Pancreas (tissue), 10 donors: ENCODE results near the gene CCR5AS.

ENCODE experiments used
- ATAC-seq, 4 donors: fragments of 200-7000 bp; cut with Tn5 transposase; one replicate each; pipeline versions ENCODE4 v1.8.0 to v1.9.1; 2020; ENCODE audit warnings: mild to moderate bottlenecking in 4 of 4, moderate library complexity in 4 of 4
- DNase-seq, 6 donors: peaks; one replicate each; pipeline ENCODE4 v3.0.0-alpha.2; 2020
- FAIRE-seq: peaks from 2 replicates; lab custom pipeline; 2012; peaks lifted over from hg19 to GRCh38; lab: Jason Lieb, UNC
- H3K27ac ChIP-seq, 4 donors: fragments of 200-600 bp; sonication (generic); 1 replicate in 3 of 4; 2 replicates in 1 of 4; pipeline versions ENCODE4 v1.5.0 to v1.8.0; 2020
- H3K27me3 ChIP-seq, 4 donors: fragments of 200-600 bp; one replicate each; pipeline ENCODE4 v1.8.0; 2021
- H3K36me3 ChIP-seq, 3 donors: fragments of 200-600 bp; sonication (generic) in 1 of 3; one replicate each; pipeline versions ENCODE4 v1.5.0 to v1.8.0; 2020 to 2021
- H3K4me1 ChIP-seq, 3 donors: fragments of 200-600 bp; one replicate each; pipeline ENCODE4 v1.8.0; 2021
- H3K4me3 ChIP-seq, 4 donors: fragments of 200-600 bp; sonication (generic) in 2 of 4; one replicate each; pipeline versions ENCODE4 v1.5.0 to v1.8.0; 2020 to 2021
- H3K9me3 ChIP-seq, 4 donors: fragments of 200-600 bp; one replicate each; pipeline ENCODE4 v1.8.0; 2021
- CTCF ChIP-seq, 4 donors: fragments of 200-600 bp; sonication (generic) in 3 of 4; IDR thresholded peaks; one replicate each; pipeline versions ENCODE4 v1.5.0 to v1.8.0; 2021; ENCODE audit warnings: antibody characterized with exemption in 4 of 4
- WGBS, 2 donors: extraction: QIAGEN DNeasy Blood & Tissue Kit; methylation state at CpG; one replicate each; pipeline ENCODE4 v1.1.7; 2013; 5-methylcytosine and 5-hydroxymethylcytosine counted together
- intact Hi-C, 3 donors: fragments of 100-400 bp; cut with DNase I; formaldehyde crosslinking; loops; one replicate each; pipeline versions ENCODE4 v1.11.1 to v1.14.2; 2022
- donor health status: healthy with polysubstance abuse.
- donor health status: DM: no; HTN: no; CAD: no; lungs with moderate emphysema.
- donor health status: DM: no; HTN: no; CAD: no.
- donor health status: control.
- donor health status: control.
- donor health status: Bipolar disorder and iron deficiency.
- donor health status: DM: yes; HTN: yes; CAD: no.
- donor health status: DM: no; HTN: no; CAD: no.
- donor health status: DM: no; HTN: no; CAD: no.
- donor health status: DM: yes; HTN: yes; CAD: no.

The CCR5AS gene

GRCh38 chr3:46369675-46370132 is 37.2 kb downstream of the CCR5AS start:
- DNase-seq: no peak
- Histone ChIP-seq H3K27me3 (no peaks in the 10 kb centered on the region), H3K9me3 (no peaks in the 10 kb centered on the region), H3K36me3 (no peaks in the 10 kb centered on the region), H3K4me3 (no peak overlapping the region), H3K4me1 (no peaks in the 10 kb centered on the region), H3K27ac (no peak overlapping the region)
- no peak for FAIRE-seq
- WGBS, 2 donors: 53 to 57% methylated on average over 6 of the region's 6 CpGs
- intact Hi-C loops: loop anchor here in 1 of 3 donors (10.0 kb wide), 1 partner anchor 285 kb away; no protein-coding TSS in a partner anchor
- TF ChIP-seq CTCF (IDR thresholded peaks at IDR 0.05): no peak
- no peak for ATAC-seq

- Histone ChIP-seq H3K9me3 (no peaks in the 10 kb centered on the region), H3K4me1 (no peaks in the 10 kb centered on the region), H3K27ac (no peak overlapping the region), H3K27me3 (no peaks in the 10 kb centered on the region), H3K36me3 (no peaks in the 10 kb centered on the region), H3K4me3 (no peak overlapping the region)
- intact Hi-C loops: no loop called here
- no peak for FAIRE-seq
- no peak for TF ChIP-seq CTCF (IDR thresholded peaks at IDR 0.05)
- 73 to 82% methylated on average over 4 of the region's 4 CpGs for WGBS, 2 donors
- no peak for DNase-seq
- ATAC-seq: no peak
Measured at GRCh38 chr3:46369151-46369550, 37.7 kb downstream of the CCR5AS start.

DNA sequence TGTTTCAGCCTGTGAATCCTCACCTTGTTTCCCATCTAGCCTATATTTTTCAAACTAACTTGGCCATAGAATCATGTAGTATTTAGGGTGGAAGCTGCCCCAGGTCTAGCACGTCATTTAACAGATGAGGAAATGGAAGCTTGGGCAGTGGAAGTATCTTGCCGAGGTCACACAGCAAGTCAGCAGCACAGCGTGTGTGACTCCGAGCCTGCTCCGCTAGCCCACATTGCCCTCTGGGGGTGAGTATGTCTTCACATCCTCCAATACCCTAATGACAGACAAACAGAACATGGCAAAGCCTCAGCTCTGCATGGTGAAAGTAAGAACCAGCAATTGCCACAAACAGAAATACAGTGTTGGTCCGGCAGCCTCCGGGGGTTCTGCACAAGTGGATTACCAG is 38.3 kb downstream of the CCR5AS start:
- FAIRE-seq (no peak), ATAC-seq (peak in 3 of 4 donors; percentile 60 to 87 (median 82)), DNase-seq (peak in 1 of 6 donors; percentile 51)
- H3K36me3 ChIP-seq: no peaks in the 10 kb centered on the region
- H3K9me3 ChIP-seq: no peaks in the 10 kb centered on the region
- no peak overlapping the region for H3K27ac ChIP-seq
- H3K4me1 ChIP-seq: no peaks in the 10 kb centered on the region
- TF ChIP-seq CTCF (IDR thresholded peaks at IDR 0.05): no peak
- H3K4me3 ChIP-seq: no peak overlapping the region
- intact Hi-C loops: no loop called here
- WGBS, 2 donors: 57 to 78% methylated on average over 7 of the region's 7 CpGs
- H3K27me3 ChIP-seq: no peaks in the 10 kb centered on the region

DNA sequence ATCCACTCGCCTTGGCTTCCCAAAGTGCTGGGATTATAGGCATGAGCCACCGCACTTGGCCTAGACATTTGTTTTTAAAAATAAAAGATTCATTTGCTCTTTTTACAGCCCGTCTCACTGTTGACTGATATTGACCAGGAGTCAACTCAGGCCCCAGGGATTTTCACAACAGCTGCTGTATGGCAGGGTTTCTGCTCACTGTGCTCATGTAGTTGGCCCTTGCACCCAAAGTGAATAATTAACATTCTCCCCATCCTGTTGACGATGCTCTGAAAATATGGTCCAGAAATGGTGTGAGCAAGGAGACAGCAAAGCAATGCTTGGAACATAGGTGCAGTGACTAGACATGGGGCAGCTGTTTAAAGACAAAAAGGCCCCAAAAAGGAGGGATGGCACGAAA is 39.1 kb downstream of the CCR5AS start:
- H3K4me1 ChIP-seq: no peaks in the 10 kb centered on the region
- TF ChIP-seq CTCF (IDR thresholded peaks at IDR 0.05): no peak
- DNase-seq (no peak), ATAC-seq (no peak), FAIRE-seq (no peak)
- H3K27me3 ChIP-seq: no peaks in the 10 kb centered on the region
- WGBS, 2 donors: 76 to 77% methylated on average over 5 of the region's 5 CpGs
- no peaks in the 10 kb centered on the region for H3K9me3 ChIP-seq
- intact Hi-C loops: no loop called here
- H3K4me3 ChIP-seq: no peak overlapping the region
- H3K36me3 ChIP-seq: no peaks in the 10 kb centered on the region
- H3K27ac ChIP-seq: no peak overlapping the region

DNA sequence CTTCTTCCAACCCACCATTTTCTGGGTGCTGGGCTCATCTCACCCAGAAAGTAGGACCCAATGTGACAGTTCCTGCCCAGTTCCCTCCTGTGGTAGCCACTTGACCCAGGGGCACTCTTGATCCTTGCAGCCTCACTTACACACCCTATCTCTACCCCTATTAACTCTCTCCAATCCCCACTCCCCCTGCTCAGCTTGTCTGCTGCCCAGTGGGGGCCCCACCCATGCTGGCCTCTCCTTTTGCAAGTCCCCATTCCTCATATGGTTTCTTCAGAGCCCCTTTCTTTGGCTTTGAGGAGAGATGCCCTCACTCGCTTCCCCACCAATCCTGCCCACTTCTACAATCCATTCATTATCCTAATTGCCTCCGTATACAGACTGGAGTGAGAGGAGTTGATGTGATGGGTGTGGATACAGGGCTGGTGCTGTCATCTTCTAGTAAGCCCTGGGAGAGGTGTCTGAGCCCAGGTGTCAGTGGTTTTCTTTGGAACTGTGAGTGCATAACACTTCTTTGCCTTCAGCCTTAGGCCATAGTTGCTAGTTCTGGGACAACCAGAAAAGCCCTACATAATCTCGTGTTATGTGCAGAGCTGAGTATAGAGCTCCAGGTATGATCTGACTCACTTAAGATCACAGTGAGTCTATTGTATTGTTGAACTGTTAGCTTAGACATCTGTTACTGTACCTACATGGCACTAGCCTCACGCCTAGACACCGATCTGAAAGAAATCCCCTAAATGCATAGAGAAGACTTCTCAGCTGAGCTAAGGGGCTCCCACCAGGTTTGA is 40.9 kb downstream of the CCR5AS start:
- Histone ChIP-seq H3K36me3 (no peaks in the 10 kb centered on the region), H3K27me3 (no peaks in the 10 kb centered on the region), H3K4me3 (no peak overlapping the region), H3K4me1 (no peaks in the 10 kb centered on the region), H3K9me3 (no peaks in the 10 kb centered on the region), H3K27ac (no peak overlapping the region)
- no peak for ATAC-seq
- no peak for FAIRE-seq
- WGBS, 2 donors: 80 to 88% methylated on average over 5 of the region's 5 CpGs
- no peak for TF ChIP-seq CTCF (IDR thresholded peaks at IDR 0.05)
- DNase-seq: no peak
- intact Hi-C loops: no loop called here
